Activated naive CD4-positive, alpha-beta T cell treated with anti-CD3 and anti-CD28 coated beads for 36 hours (primary cell): ENCODE measurements around the gene CHRNA9. TPM values are rescaled to one million over a fixed set of nuclear protein-coding genes. Genes with fewer than 3 reads are reported as not detected.

Experiments
- CTCF ChIA-PET: fragments of 350-600 bp; sonication (Branson Sonifier 250); formaldehyde crosslinking; loops from one replicate; lab custom pipeline; 2021; ENCODE audit warnings: antibody characterized with exemption; lab: Charles Lee
- DNase-seq: peaks from one replicate; pipeline ENCODE4 v3.0.0-alpha.2; 2020
- H3K27ac Mint-ChIP-seq: one replicate; pipeline ENCODE4 v1.8.0; 2021; ENCODE audit warnings: mild to moderate bottlenecking, mixed read lengths
- H3K27me3 Mint-ChIP-seq: one replicate; pipeline ENCODE4 v1.8.0; 2021; ENCODE audit warnings: low read depth, mixed read lengths
- H3K36me3 Mint-ChIP-seq: one replicate; pipeline ENCODE4 v1.8.0; 2021; ENCODE audit warnings: low read depth, mixed read lengths
- H3K4me1 Mint-ChIP-seq: one replicate; pipeline ENCODE4 v1.8.0; 2021; ENCODE audit warnings: low read depth, mixed read lengths
- H3K4me3 Mint-ChIP-seq: one replicate; pipeline ENCODE4 v1.8.0; 2021; ENCODE audit warnings: mild to moderate bottlenecking, moderate library complexity, mixed read lengths
- H3K9me3 Mint-ChIP-seq: one replicate; pipeline ENCODE4 v1.8.0; 2021; ENCODE audit warnings: mixed read lengths
- intact Hi-C: fragments of 100-400 bp; cut with micrococcal nuclease; formaldehyde crosslinking; loops from one replicate; pipeline ENCODE4 v1.15.1; 2023
- total RNA-seq, 2 experiments: library from RNA; stranded (reverse); gene quantifications; one replicate each; pipeline ENCODE4 v1.2.3, GENCODE V29; 2021

CHRNA9 gene
- total RNA-seq, 2 experiments from 2014 or later = not detected

- peaks cover 13% of the 10 kb centered on the region for H3K4me1 Mint-ChIP-seq
These were observed 6.8 kb upstream of the CHRNA9 start for GRCh38 chr4:40328383-40328782.

GRCh38 chr4:40329805-40330204 is 5.3 kb upstream of the CHRNA9 start:
- intact Hi-C loops = loop anchor here (5.0 kb wide), 1 partner anchor 512 kb away; no protein-coding TSS in a partner anchor
- no peaks in the 10 kb centered on the region for H3K27me3 Mint-ChIP-seq
- no peaks in the 10 kb centered on the region for H3K36me3 Mint-ChIP-seq
- H3K4me3 Mint-ChIP-seq = no peak overlapping the region
- CTCF ChIA-PET = no interaction called here
- no peak for DNase-seq
- H3K27ac Mint-ChIP-seq = no peak overlapping the region
- H3K4me1 Mint-ChIP-seq = peaks cover 7% of the 10 kb centered on the region
- H3K9me3 Mint-ChIP-seq = no peaks in the 10 kb centered on the region

More at GRCh38 chr4:40328383-40328782, 6.8 kb upstream of the CHRNA9 start:
- CTCF ChIA-PET = interaction anchor here (0.6 to 1.3 kb wide), 4 partner anchors 11 to 270 kb away, joined by 3 to 5 read pairs (median 4); no protein-coding TSS in a partner anchor
- Mint-ChIP-seq H3K36me3 (no peaks in the 10 kb centered on the region), H3K27ac (no peak overlapping the region), H3K9me3 (no peaks in the 10 kb centered on the region), H3K27me3 (no peaks in the 10 kb centered on the region), H3K4me3 (no peak overlapping the region)
- DNase-seq = no peak
- intact Hi-C loops = loop anchor here (5.0 kb wide), 1 partner anchor 514 kb away; no protein-coding TSS in a partner anchor

- Mint-ChIP-seq H3K36me3 (no peaks in the 10 kb centered on the region), H3K4me3 (no peak overlapping the region), H3K9me3 (no peaks in the 10 kb centered on the region), H3K27ac (no peak overlapping the region), H3K27me3 (no peaks in the 10 kb centered on the region), H3K4me1 (peaks cover 2% of the 10 kb centered on the region)
- DNase-seq = no peak
- intact Hi-C loops = no loop called here
- CTCF ChIA-PET = interaction anchor here (0.7 kb wide), 1 partner anchor 13 kb away, joined by 4 read pairs; no protein-coding TSS in a partner anchor
These were observed 4.6 kb upstream of the CHRNA9 start for GRCh38 chr4:40330536-40330935.

- CTCF ChIA-PET = no interaction called here
- Mint-ChIP-seq H3K4me1 (no peaks in the 10 kb centered on the region), H3K4me3 (no peak overlapping the region), H3K27me3 (no peaks in the 10 kb centered on the region), H3K27ac (no peak overlapping the region), H3K9me3 (no peaks in the 10 kb centered on the region), H3K36me3 (no peaks in the 10 kb centered on the region)
- intact Hi-C loops = no loop called here
- no peak for DNase-seq
These were observed 3.9 kb upstream of the CHRNA9 start for GRCh38 chr4:40331101-40331745.

GRCh38 chr4:40331961-40332360 is 3.2 kb upstream of the CHRNA9 start:
- Mint-ChIP-seq H3K9me3 (no peaks in the 10 kb centered on the region), H3K27me3 (no peaks in the 10 kb centered on the region), H3K36me3 (no peaks in the 10 kb centered on the region), H3K27ac (no peak overlapping the region), H3K4me1 (no peaks in the 10 kb centered on the region), H3K4me3 (no peak overlapping the region)
- DNase-seq = no peak
- intact Hi-C loops = no loop called here
- CTCF ChIA-PET = interaction anchor here (0.8 kb wide), 1 partner anchor 13 kb away, joined by 3 read pairs; no protein-coding TSS in a partner anchor

- Mint-ChIP-seq H3K4me3 (no peak overlapping the region), H3K36me3 (no peaks in the 10 kb centered on the region), H3K9me3 (no peaks in the 10 kb centered on the region), H3K27ac (no peak overlapping the region), H3K27me3 (no peaks in the 10 kb centered on the region), H3K4me1 (no peaks in the 10 kb centered on the region)
- intact Hi-C loops = no loop called here
- CTCF ChIA-PET = interaction anchor here (1.5 to 2.2 kb wide), 2 partner anchors 8 to 24 kb away, joined by 3 to 14 read pairs; no protein-coding TSS in a partner anchor
- no peak for DNase-seq
These were observed 1.2 kb upstream of the CHRNA9 start for GRCh38 chr4:40333921-40334352.

- Mint-ChIP-seq H3K9me3 (no peaks in the 10 kb centered on the region), H3K4me3 (no peak overlapping the region), H3K27ac (no peak overlapping the region), H3K27me3 (no peaks in the 10 kb centered on the region), H3K4me1 (peaks cover 2% of the 10 kb centered on the region), H3K36me3 (no peaks in the 10 kb centered on the region)
- DNase-seq = no peak
- CTCF ChIA-PET = interaction anchor here (1.4 to 2.2 kb wide), 2 partner anchors 10 to 13 kb away, joined by 3 to 14 read pairs; no protein-coding TSS in a partner anchor
- intact Hi-C loops = no loop called here
These were observed 377 bp downstream of the CHRNA9 start for GRCh38 chr4:40335525-40335894.

GRCh38 chr4:40337051-40337450 is 1.9 kb downstream of the CHRNA9 start:
- H3K9me3 Mint-ChIP-seq = no peaks in the 10 kb centered on the region
- no peaks in the 10 kb centered on the region for H3K27me3 Mint-ChIP-seq
- H3K27ac Mint-ChIP-seq = no peak overlapping the region
- H3K4me3 Mint-ChIP-seq = no peak overlapping the region
- CTCF ChIA-PET = interaction anchor here (1.1 to 2.9 kb wide), 3 partner anchors 11 to 506 kb away, joined by 3 to 10 read pairs (median 3); no protein-coding TSS in a partner anchor
- DNase-seq = no peak
- no peaks in the 10 kb centered on the region for H3K36me3 Mint-ChIP-seq
- peaks cover 2% of the 10 kb centered on the region for H3K4me1 Mint-ChIP-seq
- intact Hi-C loops = no loop called here

- intact Hi-C loops = no loop called here
- CTCF ChIA-PET = interaction anchor here (1.3 to 2.9 kb wide), 2 partner anchors 12 to 506 kb away, joined by 3 to 10 read pairs; no protein-coding TSS in a partner anchor
- DNase-seq = no peak
- peaks cover 2% of the 10 kb centered on the region for H3K4me1 Mint-ChIP-seq
- H3K27me3 Mint-ChIP-seq = no peaks in the 10 kb centered on the region
- H3K36me3 Mint-ChIP-seq = peaks cover under 1% of the 10 kb centered on the region
- H3K9me3 Mint-ChIP-seq = peaks cover 4% of the 10 kb centered on the region
- no peak overlapping the region for H3K4me3 Mint-ChIP-seq
- no peak overlapping the region for H3K27ac Mint-ChIP-seq
These were observed 2.4 kb downstream of the CHRNA9 start for GRCh38 chr4:40337523-40337922.

- H3K9me3 Mint-ChIP-seq = peaks cover 11% of the 10 kb centered on the region
- intact Hi-C loops = no loop called here
- H3K4me1 Mint-ChIP-seq = peaks cover 2% of the 10 kb centered on the region
- DNase-seq = no peak
- peaks cover 3% of the 10 kb centered on the region for H3K36me3 Mint-ChIP-seq
- H3K27me3 Mint-ChIP-seq = no peaks in the 10 kb centered on the region
- H3K4me3 Mint-ChIP-seq = no peak overlapping the region
- CTCF ChIA-PET = no interaction called here
- H3K27ac Mint-ChIP-seq = no peak overlapping the region
These were observed 4.9 kb downstream of the CHRNA9 start for GRCh38 chr4:40340030-40340429.

- CTCF ChIA-PET = interaction anchor here (0.6 kb wide), 3 partner anchors 93 to 569 kb away, joined by 3 to 4 read pairs (median 3); no protein-coding TSS in a partner anchor
- Mint-ChIP-seq H3K27me3 (no peaks in the 10 kb centered on the region), H3K9me3 (peaks cover 8% of the 10 kb centered on the region), H3K4me1 (peaks cover 9% of the 10 kb centered on the region), H3K27ac (no peak overlapping the region), H3K4me3 (no peak overlapping the region), H3K36me3 (peaks cover 3% of the 10 kb centered on the region)
- DNase-seq = no peak
- intact Hi-C loops = no loop called here
These were observed 12.3 kb downstream of the CHRNA9 start for GRCh38 chr4:40347472-40347871.

GRCh38 chr4:40348000-40348399 is 12.9 kb downstream of the CHRNA9 start:
- intact Hi-C loops = no loop called here
- Mint-ChIP-seq H3K36me3 (no peaks in the 10 kb centered on the region), H3K9me3 (peaks cover 3% of the 10 kb centered on the region), H3K27ac (no peak overlapping the region), H3K27me3 (no peaks in the 10 kb centered on the region), H3K4me1 (peaks cover 9% of the 10 kb centered on the region), H3K4me3 (no peak overlapping the region)
- CTCF ChIA-PET = no interaction called here
- no peak for DNase-seq
